Measurements from ENCODE around the gene HCAR3.
A peak's percentile ranks its signal among the peaks of the same experiment; 100 is the strongest.

Gene HCAR3

DNA sequence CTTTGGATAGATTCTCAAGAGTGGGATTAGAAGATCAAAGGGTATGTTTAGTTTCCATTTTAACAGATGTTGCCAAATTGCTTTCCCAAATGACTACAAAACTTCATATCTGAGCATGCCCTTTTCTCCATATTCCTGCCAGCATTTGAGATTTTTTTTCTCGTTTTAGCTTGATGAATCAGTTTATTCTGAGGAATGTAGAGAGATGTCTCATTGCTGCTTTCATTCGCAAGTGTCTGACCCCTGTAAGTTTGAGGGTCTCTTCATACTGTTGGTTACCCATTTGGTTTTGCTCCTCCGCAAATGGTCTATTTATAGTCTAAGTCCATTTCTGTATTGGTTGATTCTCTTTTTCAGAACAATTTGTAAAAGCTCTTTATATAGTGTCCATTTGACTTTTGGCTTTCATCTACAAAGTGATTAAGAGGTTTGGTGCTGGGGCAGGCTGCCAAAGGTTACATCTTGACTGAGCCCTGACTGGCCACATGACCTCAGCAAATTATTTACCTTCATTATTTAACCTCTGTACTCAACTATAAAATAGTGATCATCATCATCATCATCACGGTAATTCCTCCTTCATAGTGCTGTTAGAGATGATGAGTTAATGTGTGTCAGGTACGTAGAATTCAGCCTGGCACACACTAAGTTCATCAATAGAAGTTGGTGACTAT lies 47.1 kb downstream of the HCAR3 start:
- peak; percentile 64 for DNase-seq (ENCODE audit: low spot score)

GRCh38 chr12:122668268-122668667 lies 48.3 kb downstream of the HCAR3 start:
- no peak for DNase-seq (ENCODE audit: low spot score)

DNA sequence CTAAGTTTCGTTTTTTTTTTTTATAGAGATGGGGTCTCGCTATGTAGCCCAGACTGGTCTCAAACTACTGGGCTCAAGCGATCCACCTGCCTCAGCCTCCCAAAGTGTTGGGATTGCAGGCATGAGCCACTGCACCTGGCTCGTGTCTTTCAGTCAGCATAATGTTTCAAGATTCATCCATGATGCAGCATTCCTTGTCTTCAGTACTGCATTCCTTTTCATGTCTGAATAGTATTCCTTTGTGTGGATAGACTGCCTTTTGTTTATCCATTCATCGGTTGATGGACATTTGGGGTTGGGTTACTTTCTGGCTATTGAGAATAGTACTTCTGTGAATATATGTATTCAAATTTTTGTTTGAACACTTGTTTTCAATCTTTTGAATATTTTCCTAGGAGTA lies 50.9 kb downstream of the HCAR3 start:
- no peak for DNase-seq (ENCODE audit: low spot score)

DNA sequence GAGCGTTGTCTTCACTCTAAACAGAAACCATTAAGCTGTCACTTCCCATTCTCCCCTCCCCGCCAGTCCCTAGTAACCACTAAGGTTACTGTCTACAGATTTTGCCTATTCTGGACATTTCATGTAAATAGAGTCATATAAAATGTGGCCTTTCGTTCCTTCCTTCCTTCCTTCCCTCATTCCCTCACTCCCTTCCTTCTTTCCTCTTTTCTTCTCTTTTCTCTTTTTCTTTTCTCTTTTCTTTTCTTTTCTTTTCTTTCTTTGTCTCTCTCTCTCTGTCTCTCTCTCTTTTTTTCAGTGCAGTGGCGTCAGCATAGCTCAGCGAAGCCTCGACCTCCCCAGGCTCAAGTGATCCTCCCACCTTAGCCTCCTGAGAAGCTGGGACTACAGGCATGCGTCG lies 51.3 kb downstream of the HCAR3 start:
- no peak for DNase-seq (ENCODE audit: low spot score)
